Suprapubic skin (tissue), 4 donors: Measurements from ENCODE around the gene KCNJ6.

ENCODE experiments used
- CTCF ChIP-seq, 2 donors: fragments of 200-600 bp in 1 of 2; fragments of 450-650 bp in 1 of 2; sonication (generic) in 1 of 2; IDR thresholded peaks; one replicate each; pipeline ENCODE4 v1.5.1; 2016 to 2019; ENCODE audit warnings: antibody characterized with exemption in 2 of 2, mild to moderate bottlenecking in 1 of 2, moderate library complexity in 1 of 2
- EP300 ChIP-seq: sonication (generic); formaldehyde crosslinking; IDR thresholded peaks from one replicate; pipeline ENCODE4 v1.6.1; 2017; ENCODE audit warnings: antibody characterized with exemption
- POLR2A ChIP-seq, 2 donors: fragments of 450-650 bp; IDR thresholded peaks; one replicate each; pipeline ENCODE4 v1.6.1; 2017; ENCODE audit warnings: antibody characterized with exemption in 2 of 2, mild to moderate bottlenecking in 2 of 2, moderate library complexity in 2 of 2
- POLR2AphosphoS5 ChIP-seq, 3 donors: sonication (generic); formaldehyde crosslinking; IDR thresholded peaks; one replicate each; pipeline ENCODE4 v1.6.1; 2017; ENCODE audit warnings: antibody characterized with exemption in 3 of 3

DNA sequence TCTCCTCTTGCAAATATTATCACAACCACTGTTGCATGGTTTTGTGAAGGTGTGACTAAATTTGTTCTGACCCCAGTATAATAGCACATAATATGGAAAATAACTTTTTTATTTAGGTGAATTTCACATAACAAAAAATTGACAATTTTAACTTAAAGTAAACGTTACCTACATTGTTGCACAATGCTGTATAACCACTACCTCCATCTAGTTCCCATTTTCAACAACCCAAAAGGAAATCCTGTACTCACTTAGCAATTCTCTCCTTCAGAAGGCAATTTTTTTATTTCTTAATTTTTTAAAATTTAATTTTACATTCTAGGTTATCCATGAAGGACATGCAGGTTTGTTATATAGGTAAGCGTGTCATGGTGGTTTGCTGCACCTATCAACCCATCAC lies 95.2 kb downstream of the KCNJ6 start:
- TF ChIP-seq POLR2A (IDR thresholded peaks at IDR 0.05) (no peak), EP300 (no peak), POLR2AphosphoS5 (IDR thresholded peaks at IDR 0.05) (no peak), CTCF (IDR thresholded peaks at IDR 0.05) (no peak)
